Measurements from ENCODE around the gene LRRC1. TPM values are rescaled to one million over a fixed set of nuclear protein-coding genes. Genes with fewer than 3 reads are reported as not detected.

The LRRC1 gene
- total RNA-seq, 1 experiment from 2014 or later: 10.3 TPM

DNA sequence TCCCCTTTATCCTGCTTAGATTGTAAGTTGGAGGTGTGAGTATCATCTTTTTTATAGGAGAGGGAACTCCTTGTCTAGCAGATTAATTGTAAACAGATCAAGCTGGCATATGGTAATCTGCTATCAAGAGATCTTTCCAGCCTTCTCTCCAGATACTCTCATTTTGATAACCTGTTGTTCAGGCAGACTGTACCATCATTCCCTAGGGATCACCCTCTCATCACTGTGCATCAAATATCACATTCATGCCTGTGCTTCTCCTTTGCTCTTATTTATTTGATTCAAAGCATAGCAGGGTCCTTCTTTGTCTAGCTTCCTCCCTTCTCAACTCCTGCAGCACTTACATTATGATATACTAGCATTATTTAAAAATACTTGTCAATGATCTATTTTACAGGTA lies 73.8 kb downstream of the LRRC1 start:
- Mint-ChIP-seq H3K27ac (no peak overlapping the region; a peak in 1 of 7 replicates), H3K9me3 (peaks cover 0 to 5% of the 10 kb centered on the region in 2 experiments; a peak in 3 of 5 replicates), H3K4me3 (no peak overlapping the region), H3K36me3 (ENCODE audit: insufficient read depth in 1 of 3, low read depth in 3 of 3) (peaks cover 0 to 5% (median 2%) of the 10 kb centered on the region in 3 experiments; a peak in 4 of 7 replicates), H3K4me1 (no peaks in the 10 kb centered on the region), H3K27me3 (ENCODE audit: low read depth) (no peaks in the 10 kb centered on the region)
- Histone ChIP-seq H3K18ac (ENCODE audit: insufficient read length, low read depth, low read length) (no peak overlapping the region), H3K56ac (ENCODE audit: insufficient read length, low read depth, low read length) (no peak overlapping the region), H4K8ac (replicated peaks; ENCODE audit: insufficient read length, low read depth, low read length) (no peak overlapping the region), H2BK120ac (ENCODE audit: low read depth, low read length, poor library complexity, severe bottlenecking) (no peak overlapping the region), H2AK5ac (ENCODE audit: insufficient read length, low read length) (no peak overlapping the region), H4K91ac (ENCODE audit: insufficient read length, low read depth, low read length) (no peak overlapping the region), H2AFZ (ENCODE audit: low read length) (no peak overlapping the region), H3K79me2 (ENCODE audit: insufficient read depth, low read length) (no peaks in the 10 kb centered on the region), H3K4me2 (ENCODE audit: insufficient read depth, insufficient read length, low read length) (no peak overlapping the region), H2BK15ac (ENCODE audit: low read depth, low read length) (no peak overlapping the region), H3K23ac (ENCODE audit: insufficient read length, low read depth, low read length) (no peak overlapping the region), H2BK5ac (ENCODE audit: insufficient read length, low read length) (no peak overlapping the region), H3K27me3 (ENCODE audit: insufficient read depth, low read length) (no peaks in the 10 kb centered on the region), H2BK20ac (ENCODE audit: low read depth, low read length, poor library complexity, severe bottlenecking) (no peak overlapping the region), H4K20me1 (ENCODE audit: control insufficient read depth, insufficient read depth, insufficient read length) (no peaks in the 10 kb centered on the region), H4K5ac (ENCODE audit: insufficient read length, low read depth, low read length) (no peak overlapping the region), H3K9ac (ENCODE audit: extremely low read depth, insufficient read length, low read length) (no peak overlapping the region), H2BK12ac (ENCODE audit: insufficient read length, low read depth, low read length) (no peak overlapping the region), H3K23me2 (ENCODE audit: insufficient read length, low read depth, low read length, poor library complexity, severe bottlenecking) (no peaks in the 10 kb centered on the region), H3K79me1 (ENCODE audit: insufficient read depth, low read depth, low read length, poor library complexity, severe bottlenecking) (peaks cover 2% of the 10 kb centered on the region), H3K14ac (ENCODE audit: insufficient read depth, low read length) (no peak overlapping the region), H3K27ac (ENCODE audit: insufficient read length, low read depth, low read length) (no peak overlapping the region), H3K4me1 (ENCODE audit: insufficient read depth, low read length) (no peaks in the 10 kb centered on the region), H3K4ac (ENCODE audit: low read depth, low read length) (no peak overlapping the region), H3T11ph (ENCODE audit: low read length) (no peak overlapping the region), H3K9me3 (ENCODE audit: control insufficient read depth, low read depth, low read length) (no peaks in the 10 kb centered on the region)
- TF ChIP-seq, protein P1, sequence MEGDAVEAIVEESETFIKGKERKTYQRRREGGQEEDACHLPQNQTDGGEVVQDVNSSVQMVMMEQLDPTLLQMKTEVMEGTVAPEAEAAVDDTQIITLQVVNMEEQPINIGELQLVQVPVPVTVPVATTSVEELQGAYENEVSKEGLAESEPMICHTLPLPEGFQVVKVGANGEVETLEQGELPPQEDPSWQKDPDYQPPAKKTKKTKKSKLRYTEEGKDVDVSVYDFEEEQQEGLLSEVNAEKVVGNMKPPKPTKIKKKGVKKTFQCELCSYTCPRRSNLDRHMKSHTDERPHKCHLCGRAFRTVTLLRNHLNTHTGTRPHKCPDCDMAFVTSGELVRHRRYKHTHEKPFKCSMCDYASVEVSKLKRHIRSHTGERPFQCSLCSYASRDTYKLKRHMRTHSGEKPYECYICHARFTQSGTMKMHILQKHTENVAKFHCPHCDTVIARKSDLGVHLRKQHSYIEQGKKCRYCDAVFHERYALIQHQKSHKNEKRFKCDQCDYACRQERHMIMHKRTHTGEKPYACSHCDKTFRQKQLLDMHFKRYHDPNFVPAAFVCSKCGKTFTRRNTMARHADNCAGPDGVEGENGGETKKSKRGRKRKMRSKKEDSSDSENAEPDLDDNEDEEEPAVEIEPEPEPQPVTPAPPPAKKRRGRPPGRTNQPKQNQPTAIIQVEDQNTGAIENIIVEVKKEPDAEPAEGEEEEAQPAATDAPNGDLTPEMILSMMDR (conservative IDR thresholded peaks at IDR 0.05): no peak
- DNase-seq: no peak

Measured in H9 (cell line).